Stimulated activated CD8-positive, alpha-beta memory T cell treated with anti-CD3 and anti-CD28 coated beads, Interleukin-15, amount 100 ng/mL, for 24 hours (primary cell): ENCODE data around the gene GPRC5C.
"Not testable (repeated sequence)": the region's sequence is repeated elsewhere in the genome, so short reads cannot be mapped to it uniquely, and the experiment has no call there.

Experiments
- DNase-seq: peaks from one replicate; pipeline ENCODE4 v3.0.0-alpha.2; 2020; ENCODE audit warnings: low read depth

The GPRC5C gene

GRCh38 chr17:74431568-74432423 is at the start of gene GPRC5C:
TSS of gene GPRC5C (plus strand) at chr17:74432088. CDS start at chr17:74439777, 7,689 bp downstream.
- no peak for DNase-seq

- no peak for DNase-seq
Observed at GRCh38 chr17:74383141-74383540, 48.7 kb upstream of the GPRC5C start.

- no peak for DNase-seq
Observed at GRCh38 chr17:74385201-74385600, 46.7 kb upstream of the GPRC5C start.

GRCh38 chr17:74386386-74386785 is 45.5 kb upstream of the GPRC5C start:
- no peak for DNase-seq

- no peak for DNase-seq
Observed at GRCh38 chr17:74387365-74388218, 44.3 kb upstream of the GPRC5C start.

- no peak for DNase-seq
Observed at GRCh38 chr17:74389084-74389753, 42.7 kb upstream of the GPRC5C start.

- no peak for DNase-seq
Observed at GRCh38 chr17:74389937-74390679, 41.8 kb upstream of the GPRC5C start.

GRCh38 chr17:74390680-74391653 is 40.9 kb upstream of the GPRC5C start:
- no peak for DNase-seq

- no peak for DNase-seq
Observed at GRCh38 chr17:74391771-74392170, 40.1 kb upstream of the GPRC5C start.

- no peak for DNase-seq
Observed at GRCh38 chr17:74392848-74393247, 39.0 kb upstream of the GPRC5C start.

GRCh38 chr17:74393346-74393942 is 38.4 kb upstream of the GPRC5C start:
- no peak for DNase-seq

- no peak for DNase-seq
Observed at GRCh38 chr17:74394275-74394950, 37.5 kb upstream of the GPRC5C start.

- DNase-seq: no peak
Observed at GRCh38 chr17:74394977-74395376, 36.9 kb upstream of the GPRC5C start.

- DNase-seq: no peak
Observed at GRCh38 chr17:74396567-74396966, 35.3 kb upstream of the GPRC5C start.

GRCh38 chr17:74402048-74402447 is 29.8 kb upstream of the GPRC5C start:
- DNase-seq: no peak

- DNase-seq: no peak
Observed at GRCh38 chr17:74403512-74404137, 28.3 kb upstream of the GPRC5C start.

- DNase-seq: no peak
Observed at GRCh38 chr17:74404218-74404617, 27.7 kb upstream of the GPRC5C start.

- DNase-seq: no peak
Observed at GRCh38 chr17:74404789-74405188, 27.1 kb upstream of the GPRC5C start.

- DNase-seq: not testable (repeated sequence)
Observed at GRCh38 chr17:74405311-74405710, 26.6 kb upstream of the GPRC5C start.
